Measurements from ENCODE around the gene SLC46A1.
"Not testable (repeated sequence)": the region's sequence is repeated elsewhere in the genome, so short reads cannot be mapped to it uniquely, and the experiment has no call there.

Gene SLC46A1

DNA sequence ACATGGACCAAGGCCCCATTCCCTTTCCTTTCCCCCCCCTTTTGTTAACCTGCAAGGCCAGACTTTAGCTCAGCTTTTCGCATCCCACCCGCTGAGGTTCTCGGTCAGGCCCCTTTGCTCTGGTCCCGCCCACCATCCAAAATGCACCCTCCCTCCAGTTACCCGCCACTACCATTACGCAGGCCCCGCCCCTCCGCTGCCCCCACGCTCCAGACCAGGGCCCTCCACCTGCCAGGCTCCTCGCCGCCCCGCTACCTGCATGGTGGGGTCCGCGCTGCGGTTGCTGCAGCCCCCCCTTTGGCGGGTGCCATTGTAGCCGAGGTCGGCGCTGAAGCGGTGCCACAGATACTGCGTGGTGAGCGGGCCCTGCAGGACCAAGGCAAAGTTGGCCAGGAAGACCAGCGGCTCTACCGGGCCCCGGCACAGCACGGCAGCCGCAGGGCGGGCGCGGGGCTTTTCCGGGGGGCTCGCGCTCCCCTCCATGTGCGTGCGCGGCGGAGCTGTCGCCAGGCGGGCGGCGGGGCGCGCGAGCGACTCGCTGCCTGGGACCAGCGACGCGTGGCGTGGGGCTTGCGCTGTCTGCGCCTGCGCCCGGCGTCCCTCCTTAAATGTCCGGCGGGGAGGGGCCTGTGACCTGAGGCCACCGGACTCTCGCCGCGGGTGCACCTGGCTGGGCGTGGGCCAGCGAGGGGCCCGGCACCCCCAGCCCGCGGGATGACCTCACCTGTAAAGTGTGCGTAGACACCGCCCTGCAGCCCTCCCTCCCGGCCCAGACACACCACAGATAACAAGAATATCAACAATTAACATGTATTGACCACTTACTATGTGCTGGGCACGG, at the start of gene SLC46A1:
TSS of gene SLC46A1 (minus strand) at position 581 of the 841 bp plus-strand sequence. CDS start at position 483, 98 bp downstream.
- peak within 1 kb of the TSS; percentile 69 for H3K9ac ChIP-seq (ENCODE audit: low read depth, low read length)
- H3K36me3 ChIP-seq (ENCODE audit: insufficient read depth, low read length) = no peaks in the 10 kb centered on the region
- H3K4me1 ChIP-seq (ENCODE audit: insufficient read depth, low read length) = peaks cover 52% of the 10 kb centered on the region

DNA sequence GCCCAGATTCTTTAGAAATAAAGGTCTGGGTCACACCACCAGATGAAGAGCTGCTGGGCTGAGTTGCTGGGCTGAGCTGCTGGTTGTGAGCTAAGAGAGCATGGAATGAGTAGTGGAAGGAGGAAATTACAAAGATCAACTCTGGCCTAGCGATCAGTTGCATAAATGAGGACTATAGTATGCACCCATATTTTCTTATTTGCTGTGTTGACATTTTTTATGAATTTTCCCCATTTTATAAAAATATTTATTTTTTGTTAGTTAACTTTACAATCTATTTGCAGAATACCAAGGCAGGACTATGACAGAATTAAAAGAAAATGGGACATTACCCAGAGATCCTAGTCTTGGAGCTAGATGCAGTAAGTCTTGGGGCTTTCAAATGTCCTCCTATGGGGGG, 43.8 kb upstream of the SLC46A1 start:
- H3K36me3 ChIP-seq (ENCODE audit: insufficient read depth, low read length) = no peaks in the 10 kb centered on the region
- no peak overlapping the region for H3K9ac ChIP-seq (ENCODE audit: low read depth, low read length)
- no peaks in the 10 kb centered on the region for H3K4me1 ChIP-seq (ENCODE audit: insufficient read depth, low read length)
- no peaks in the 10 kb centered on the region for H3K9me3 ChIP-seq (ENCODE audit: control insufficient read depth, insufficient read depth, low read length)

More for the DNA sequence above, at the start of gene SLC46A1:
- H3K9me3 ChIP-seq (ENCODE audit: control insufficient read depth, insufficient read depth, low read length) = no peaks in the 10 kb centered on the region

DNA sequence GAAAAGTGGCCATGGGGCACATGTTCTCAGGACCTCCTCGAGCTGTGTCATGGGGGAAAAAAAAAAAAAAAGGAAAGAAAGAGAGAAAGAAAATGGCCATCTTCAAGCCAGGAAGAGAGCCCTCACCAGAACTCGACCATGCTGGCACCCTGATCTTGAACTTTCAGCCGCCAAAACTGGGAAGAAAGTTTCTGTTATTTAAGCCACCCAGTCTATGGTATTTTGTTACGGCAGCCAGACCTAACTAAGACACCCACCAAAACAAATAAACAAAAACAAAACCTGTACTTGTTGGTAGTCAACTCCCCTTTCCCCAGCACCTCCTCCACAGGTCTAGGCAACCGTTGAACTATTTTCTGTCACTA, 41.4 kb upstream of the SLC46A1 start:
- Histone ChIP-seq H3K9ac (ENCODE audit: low read depth, low read length) (no peak overlapping the region), H3K36me3 (ENCODE audit: insufficient read depth, low read length) (no peaks in the 10 kb centered on the region)

DNA sequence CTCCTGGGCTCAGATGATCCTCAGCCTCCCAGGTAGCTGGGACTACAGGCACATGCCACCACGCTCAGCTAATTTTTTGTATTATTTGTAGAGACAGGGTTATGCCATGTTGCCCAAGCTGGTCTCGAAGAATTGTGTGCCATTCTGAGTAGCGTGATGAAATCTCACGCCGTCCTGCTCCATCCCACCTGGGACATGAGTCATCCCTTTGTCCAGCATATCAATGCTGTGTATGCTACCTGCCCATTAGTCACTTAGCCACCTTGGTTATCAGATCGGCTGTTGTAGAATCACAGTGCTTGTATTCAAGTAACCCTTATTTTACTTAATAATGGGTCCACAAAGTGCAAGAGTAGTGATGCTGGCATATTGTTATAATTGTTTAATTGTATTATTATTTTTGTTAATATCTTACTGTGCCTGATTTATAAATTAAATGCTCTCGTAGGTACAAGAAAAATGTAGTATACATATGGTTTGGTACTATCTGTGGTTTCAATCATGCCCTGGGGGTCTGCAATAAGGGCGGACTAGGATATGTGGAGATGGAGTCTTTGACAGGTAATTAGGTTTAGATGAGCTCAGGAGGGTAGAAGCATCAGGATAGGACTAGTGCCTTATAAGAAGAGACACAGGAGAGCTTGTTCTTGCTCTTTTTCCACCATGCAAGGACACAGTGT, 40.8 kb upstream of the SLC46A1 start:
- no peaks in the 10 kb centered on the region for H3K36me3 ChIP-seq (ENCODE audit: insufficient read depth, low read length)
- no peak overlapping the region for H3K9ac ChIP-seq (ENCODE audit: low read depth, low read length)
- no peaks in the 10 kb centered on the region for H3K4me1 ChIP-seq (ENCODE audit: insufficient read depth, low read length)
- H3K9me3 ChIP-seq (ENCODE audit: control insufficient read depth, insufficient read depth, low read length) = no peaks in the 10 kb centered on the region

More for the DNA sequence above, 41.4 kb upstream of the SLC46A1 start:
- Histone ChIP-seq H3K4me1 (ENCODE audit: insufficient read depth, low read length) (no peaks in the 10 kb centered on the region), H3K9me3 (ENCODE audit: control insufficient read depth, insufficient read depth, low read length) (no peaks in the 10 kb centered on the region)

DNA sequence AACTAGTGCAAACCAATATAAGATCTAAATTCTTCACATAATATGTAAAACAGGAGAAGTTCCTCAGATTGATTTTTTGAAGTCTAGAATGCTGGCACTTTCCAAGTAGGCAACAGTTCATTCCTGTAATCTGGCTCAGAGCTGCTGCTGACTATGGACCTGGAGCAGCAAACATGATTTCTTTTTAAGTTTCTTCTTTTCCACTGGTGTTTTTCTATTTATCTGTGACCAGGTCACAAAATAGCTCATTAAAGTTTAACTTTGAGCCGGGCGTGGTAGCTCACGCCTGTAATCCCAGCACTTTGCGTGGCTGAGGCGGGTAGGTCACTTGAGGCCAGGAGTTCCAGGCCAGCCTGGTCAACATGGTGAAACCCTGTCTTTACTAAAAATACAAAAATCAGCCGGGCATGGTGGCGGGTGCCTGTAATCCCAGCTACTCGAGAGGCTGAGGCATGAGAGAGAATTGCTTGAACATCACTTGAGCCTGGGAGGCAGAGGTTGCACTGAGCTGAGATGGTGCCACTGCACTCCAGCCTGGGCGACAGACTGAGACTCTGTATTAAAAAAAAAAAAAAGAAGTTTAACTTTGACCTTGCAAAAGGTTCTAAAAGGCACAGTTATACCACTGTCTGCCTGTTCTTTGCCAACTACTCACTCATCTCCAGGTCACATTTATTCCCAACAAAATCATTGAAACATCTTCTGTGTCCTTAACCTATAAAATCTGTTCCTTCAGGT, 38.1 kb upstream of the SLC46A1 start:
- H3K9ac ChIP-seq (ENCODE audit: low read depth, low read length) = no peak overlapping the region
- no peaks in the 10 kb centered on the region for H3K36me3 ChIP-seq (ENCODE audit: insufficient read depth, low read length)
- no peaks in the 10 kb centered on the region for H3K9me3 ChIP-seq (ENCODE audit: control insufficient read depth, insufficient read depth, low read length)
- H3K4me1 ChIP-seq (ENCODE audit: insufficient read depth, low read length) = no peaks in the 10 kb centered on the region

DNA sequence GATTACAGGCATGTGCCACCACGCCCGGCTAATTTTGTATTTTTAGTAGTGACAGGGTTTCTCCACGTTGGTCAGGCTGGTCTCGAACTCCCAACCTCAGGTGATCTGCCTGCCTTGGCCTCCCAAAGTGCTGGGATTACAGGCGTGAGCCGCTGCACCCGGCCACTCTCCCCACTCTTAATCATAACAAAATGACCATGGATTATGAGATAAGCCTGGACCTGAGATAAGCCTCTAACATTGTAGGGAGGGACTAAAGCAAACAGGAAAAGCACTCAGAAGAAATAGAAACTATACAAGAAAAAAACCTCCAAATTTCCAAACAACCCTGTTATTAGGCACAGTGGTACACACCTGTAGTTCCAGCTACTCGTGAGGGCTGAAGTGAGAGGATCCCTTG, 28.3 kb upstream of the SLC46A1 start:
- not testable (repeated sequence) for H3K4me1 ChIP-seq (ENCODE audit: insufficient read depth, low read length); H3K9me3 ChIP-seq (ENCODE audit: control insufficient read depth, insufficient read depth, low read length); H3K9ac ChIP-seq (ENCODE audit: low read depth, low read length); H3K36me3 ChIP-seq (ENCODE audit: insufficient read depth, low read length)

DNA sequence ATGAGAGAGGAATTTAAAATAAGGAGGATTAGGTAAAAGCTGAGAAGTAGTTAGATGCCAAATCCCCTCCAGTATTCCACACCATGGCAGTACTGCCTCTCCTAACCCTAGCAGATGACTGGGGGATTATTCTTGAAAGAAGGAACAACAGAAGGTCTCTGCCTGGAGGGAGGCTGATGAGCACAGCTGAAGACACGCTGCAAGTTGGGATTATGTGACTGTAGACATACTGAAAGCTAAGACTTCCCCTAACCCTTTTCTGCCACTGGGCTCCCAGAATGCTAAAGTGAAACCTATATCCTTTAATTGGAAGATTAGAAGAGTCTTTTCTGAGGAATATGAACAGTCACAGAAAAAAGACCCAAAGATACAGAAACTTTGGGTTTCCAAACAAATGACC, 27.7 kb upstream of the SLC46A1 start:
- H3K9ac ChIP-seq (ENCODE audit: low read depth, low read length) = no peak overlapping the region
- no peaks in the 10 kb centered on the region for H3K36me3 ChIP-seq (ENCODE audit: insufficient read depth, low read length)
- no peaks in the 10 kb centered on the region for H3K9me3 ChIP-seq (ENCODE audit: control insufficient read depth, insufficient read depth, low read length)
- no peaks in the 10 kb centered on the region for H3K4me1 ChIP-seq (ENCODE audit: insufficient read depth, low read length)

DNA sequence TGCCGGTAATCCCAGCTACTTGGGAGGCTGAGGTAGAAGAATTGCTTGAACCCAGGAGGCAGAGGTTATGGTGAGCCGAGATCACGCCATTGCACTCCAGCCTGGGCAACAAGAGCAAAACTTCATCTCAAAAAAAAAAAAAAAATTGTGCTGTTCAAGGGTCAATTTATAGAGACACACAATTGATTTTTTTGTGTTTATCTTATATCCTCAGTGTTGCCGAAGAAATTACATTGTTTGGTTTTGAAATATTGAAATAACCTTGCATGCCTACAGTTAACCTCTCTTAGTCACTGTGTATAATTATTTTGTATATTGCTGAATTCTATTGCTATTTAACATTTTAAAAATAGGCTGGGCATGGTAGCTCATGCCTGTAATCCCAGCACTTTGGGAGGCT, 22.0 kb upstream of the SLC46A1 start:
- not testable (repeated sequence) for H3K9ac ChIP-seq (ENCODE audit: low read depth, low read length); H3K9me3 ChIP-seq (ENCODE audit: control insufficient read depth, insufficient read depth, low read length); H3K36me3 ChIP-seq (ENCODE audit: insufficient read depth, low read length); H3K4me1 ChIP-seq (ENCODE audit: insufficient read depth, low read length)

DNA sequence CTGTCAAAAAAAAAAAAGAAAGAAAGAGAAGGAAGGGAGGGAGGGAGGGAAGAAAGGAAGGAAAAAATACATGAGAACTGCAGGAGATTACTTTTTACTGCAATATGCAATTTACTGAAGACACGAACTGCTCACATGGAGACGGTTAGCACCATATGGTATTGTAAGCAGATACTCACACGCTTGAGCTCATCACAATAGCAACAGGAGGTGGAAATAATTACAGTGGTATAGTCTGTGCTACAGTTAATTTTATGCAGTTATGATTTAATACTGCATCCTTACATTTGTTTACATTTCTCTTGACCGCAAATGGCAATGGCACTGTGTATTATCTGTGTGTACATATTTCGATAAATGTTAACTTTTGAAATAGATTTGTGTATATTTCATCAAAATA, 21.4 kb upstream of the SLC46A1 start:
- Histone ChIP-seq H3K36me3 (ENCODE audit: insufficient read depth, low read length) (no peaks in the 10 kb centered on the region), H3K4me1 (ENCODE audit: insufficient read depth, low read length) (no peaks in the 10 kb centered on the region), H3K9me3 (ENCODE audit: control insufficient read depth, insufficient read depth, low read length) (no peaks in the 10 kb centered on the region), H3K9ac (ENCODE audit: low read depth, low read length) (no peak overlapping the region)

DNA sequence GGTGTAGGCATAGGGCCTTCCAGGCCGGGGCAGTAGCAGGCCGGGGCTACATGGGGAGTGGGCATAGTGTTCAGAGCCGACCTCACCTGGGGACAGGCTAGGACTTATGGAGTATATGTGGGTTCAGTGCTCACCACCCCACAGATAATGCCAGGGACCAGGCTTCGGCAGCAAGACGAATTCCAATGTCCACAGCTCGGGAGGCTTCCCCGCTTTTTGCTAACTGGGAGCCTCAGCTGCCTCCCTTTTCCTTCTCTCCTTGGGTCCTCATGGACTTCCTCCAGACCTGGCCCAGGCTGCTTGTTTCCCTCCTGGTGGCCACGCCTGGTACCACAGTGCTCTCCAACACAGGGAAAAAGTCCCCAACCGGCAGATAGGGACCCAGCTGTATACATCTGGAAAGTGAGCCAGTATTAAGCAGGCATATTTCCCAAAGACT, 20.1 kb upstream of the SLC46A1 start:
- H3K4me1 ChIP-seq (ENCODE audit: insufficient read depth, low read length) = no peaks in the 10 kb centered on the region
- H3K9me3 ChIP-seq (ENCODE audit: control insufficient read depth, insufficient read depth, low read length) = no peaks in the 10 kb centered on the region
- no peak overlapping the region for H3K9ac ChIP-seq (ENCODE audit: low read depth, low read length)
- no peaks in the 10 kb centered on the region for H3K36me3 ChIP-seq (ENCODE audit: insufficient read depth, low read length)

DNA sequence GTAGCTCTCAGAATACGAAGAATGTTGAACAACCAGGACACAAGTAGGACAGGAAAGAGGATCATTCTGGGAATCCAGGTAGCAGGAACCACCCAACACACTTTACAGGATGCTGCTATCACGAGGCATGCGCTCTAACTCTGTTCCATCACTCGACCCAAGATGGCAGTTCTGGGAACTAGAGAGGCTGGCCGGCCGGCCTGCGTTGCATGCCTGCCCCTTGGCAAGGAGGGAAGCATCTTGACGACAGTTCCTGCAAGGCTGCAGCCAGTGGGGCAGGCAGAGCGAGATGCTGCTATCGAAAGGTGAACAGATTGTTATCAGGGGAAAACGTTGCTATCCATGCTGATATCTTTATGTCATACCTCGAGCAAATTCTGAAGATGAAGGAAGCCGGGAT, 19.2 kb upstream of the SLC46A1 start:
- Histone ChIP-seq H3K4me1 (ENCODE audit: insufficient read depth, low read length) (no peaks in the 10 kb centered on the region), H3K36me3 (ENCODE audit: insufficient read depth, low read length) (no peaks in the 10 kb centered on the region), H3K9me3 (ENCODE audit: control insufficient read depth, insufficient read depth, low read length) (no peaks in the 10 kb centered on the region), H3K9ac (ENCODE audit: low read depth, low read length) (no peak overlapping the region)

DNA sequence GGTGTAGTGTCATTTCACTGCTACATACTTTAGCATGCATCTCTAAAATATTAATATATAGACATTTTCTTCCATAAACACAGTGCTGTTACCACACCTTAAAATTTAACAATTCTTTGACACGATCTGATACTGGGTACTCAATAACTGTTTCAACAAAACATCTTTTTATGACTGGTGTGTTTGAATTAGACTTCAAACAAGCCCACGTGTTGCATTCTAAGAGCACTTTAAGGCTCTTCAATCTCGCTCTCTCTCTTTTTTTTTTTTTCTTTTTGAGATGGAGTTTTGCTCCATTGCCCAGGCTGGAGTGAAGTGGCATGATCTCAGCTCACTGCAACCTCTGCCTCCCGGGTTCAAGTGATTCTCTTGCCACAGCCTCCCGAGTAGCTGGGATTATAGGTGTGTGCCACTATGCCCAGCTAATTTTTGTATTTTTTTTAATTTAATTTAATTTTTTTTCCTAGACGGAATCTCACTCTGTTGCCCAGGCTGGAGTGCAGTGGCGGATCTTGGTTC, 15.8 kb upstream of the SLC46A1 start:
- H3K9me3 ChIP-seq (ENCODE audit: control insufficient read depth, insufficient read depth, low read length) = no peaks in the 10 kb centered on the region; the same call in 1 of the 2 replicates
- no peak overlapping the region for H3K9ac ChIP-seq (ENCODE audit: low read depth, low read length)
- no peaks in the 10 kb centered on the region for H3K36me3 ChIP-seq (ENCODE audit: insufficient read depth, low read length)
- H3K4me1 ChIP-seq (ENCODE audit: insufficient read depth, low read length) = no peaks in the 10 kb centered on the region

DNA sequence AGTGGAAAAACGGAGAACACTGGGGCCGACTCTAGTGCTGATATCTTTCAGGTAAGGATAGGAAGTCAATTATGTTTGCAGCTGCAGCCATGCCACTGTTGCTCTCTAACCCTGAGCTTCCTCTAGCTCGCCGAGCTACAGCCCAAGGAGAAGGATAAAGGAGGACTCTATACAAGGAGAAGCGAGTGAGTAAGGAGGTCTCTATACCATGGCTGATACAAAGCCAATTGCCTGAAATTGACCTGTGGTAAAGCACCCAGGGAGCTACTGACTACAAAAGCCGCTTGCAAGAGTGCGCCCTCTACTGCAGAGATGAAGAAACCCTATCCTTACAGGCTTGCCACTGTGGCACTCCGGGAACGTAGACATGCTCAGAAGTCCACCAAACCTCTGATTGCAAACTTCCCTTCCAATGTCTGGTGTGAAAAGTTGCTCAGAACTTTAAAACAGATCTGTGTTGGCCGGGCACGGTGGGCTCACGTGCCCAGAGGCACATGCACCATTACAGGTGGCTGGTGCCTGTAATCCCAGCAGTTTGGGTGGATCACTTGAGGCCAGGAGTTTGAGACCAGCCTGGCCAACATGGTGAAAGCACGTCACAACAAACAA, 10.8 kb upstream of the SLC46A1 start:
- Histone ChIP-seq H3K9me3 (ENCODE audit: control insufficient read depth, insufficient read depth, low read length) (no peaks in the 10 kb centered on the region; the same call in 1 of the 2 replicates), H3K9ac (ENCODE audit: low read depth, low read length) (no peak overlapping the region), H3K4me1 (ENCODE audit: insufficient read depth, low read length) (peaks cover 7% of the 10 kb centered on the region), H3K36me3 (ENCODE audit: insufficient read depth, low read length) (no peaks in the 10 kb centered on the region)

DNA sequence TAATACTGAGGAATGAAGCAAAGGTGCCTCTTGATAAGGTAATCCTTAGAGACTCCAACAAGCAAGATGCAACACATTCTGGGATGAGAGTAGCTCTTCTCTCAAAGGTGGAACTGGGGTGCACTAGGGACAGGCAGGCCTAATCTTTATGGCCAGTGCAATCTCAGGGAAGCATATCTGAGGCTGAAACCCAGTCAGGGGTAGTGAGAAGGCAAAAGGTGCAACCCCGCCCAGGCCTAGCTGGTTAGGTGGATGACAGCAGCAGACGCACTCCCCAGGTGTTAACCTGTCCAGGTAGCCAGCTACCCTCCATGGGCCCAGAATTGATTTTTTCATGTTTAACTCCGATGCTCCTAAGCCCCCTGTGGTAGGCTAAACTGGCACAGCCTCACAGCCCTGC, 9.9 kb upstream of the SLC46A1 start:
- Histone ChIP-seq H3K36me3 (ENCODE audit: insufficient read depth, low read length) (no peaks in the 10 kb centered on the region), H3K9ac (ENCODE audit: low read depth, low read length) (no peak overlapping the region), H3K4me1 (ENCODE audit: insufficient read depth, low read length) (peaks cover 7% of the 10 kb centered on the region), H3K9me3 (ENCODE audit: control insufficient read depth, insufficient read depth, low read length) (no peaks in the 10 kb centered on the region; the same call in 1 of the 2 replicates)

All from ES-I3 (cell line).